GDM1 (cell line): ENCODE measurements around the gene TSHZ1.
"Not testable (repeated sequence)": the region's sequence is repeated elsewhere in the genome, so short reads cannot be mapped to it uniquely, and the experiment has no call there.

Source experiments
- DNase-seq: peaks from one replicate; lab custom pipeline; 2025; lab: John Stamatoyannopoulos, UW

The TSHZ1 gene

GRCh38 chr18:75316826-75317225 lies 106.2 kb downstream of the TSHZ1 start:
- no peak for DNase-seq

GRCh38 chr18:75317300-75317699 lies 106.7 kb downstream of the TSHZ1 start:
- no peak for DNase-seq

- DNase-seq: no peak
These were observed 107.1 kb downstream of the TSHZ1 start for GRCh38 chr18:75317703-75318102.

GRCh38 chr18:75319905-75320304 lies 109.3 kb downstream of the TSHZ1 start:
- no peak for DNase-seq

- DNase-seq: no peak
These were observed 109.9 kb downstream of the TSHZ1 start for GRCh38 chr18:75320506-75320905.

GRCh38 chr18:75321431-75321830 lies 110.8 kb downstream of the TSHZ1 start:
- no peak for DNase-seq

GRCh38 chr18:75322206-75322605 lies 111.6 kb downstream of the TSHZ1 start:
- DNase-seq: no peak

GRCh38 chr18:75323821-75324585 lies 113.4 kb downstream of the TSHZ1 start:
- DNase-seq: no peak

GRCh38 chr18:75324686-75325257 lies 114.2 kb downstream of the TSHZ1 start:
- DNase-seq: no peak

- not testable (repeated sequence) for DNase-seq
These were observed 119.2 kb downstream of the TSHZ1 start for GRCh38 chr18:75329753-75330152.

- DNase-seq: no peak
These were observed 119.7 kb downstream of the TSHZ1 start for GRCh38 chr18:75330308-75330707.

- no peak for DNase-seq
These were observed 124.3 kb downstream of the TSHZ1 start for GRCh38 chr18:75334869-75335268.

GRCh38 chr18:75335511-75335910 lies 124.9 kb downstream of the TSHZ1 start:
- DNase-seq: no peak

- DNase-seq: no peak
These were observed 126.2 kb downstream of the TSHZ1 start for GRCh38 chr18:75336767-75337166.

GRCh38 chr18:75337348-75337747 lies 126.8 kb downstream of the TSHZ1 start:
- DNase-seq: no peak

- DNase-seq: no peak
These were observed 128.0 kb downstream of the TSHZ1 start for GRCh38 chr18:75338631-75339030.
